Measurements from ENCODE around the gene SKAP1. TPM values are rescaled to one million over a fixed set of nuclear protein-coding genes. Genes with fewer than 3 reads are reported as not detected.

SKAP1 gene
- polyA plus RNA-seq, 1 of the 3 experiments (the other 2 are of a cell fraction) = not detected

DNA sequence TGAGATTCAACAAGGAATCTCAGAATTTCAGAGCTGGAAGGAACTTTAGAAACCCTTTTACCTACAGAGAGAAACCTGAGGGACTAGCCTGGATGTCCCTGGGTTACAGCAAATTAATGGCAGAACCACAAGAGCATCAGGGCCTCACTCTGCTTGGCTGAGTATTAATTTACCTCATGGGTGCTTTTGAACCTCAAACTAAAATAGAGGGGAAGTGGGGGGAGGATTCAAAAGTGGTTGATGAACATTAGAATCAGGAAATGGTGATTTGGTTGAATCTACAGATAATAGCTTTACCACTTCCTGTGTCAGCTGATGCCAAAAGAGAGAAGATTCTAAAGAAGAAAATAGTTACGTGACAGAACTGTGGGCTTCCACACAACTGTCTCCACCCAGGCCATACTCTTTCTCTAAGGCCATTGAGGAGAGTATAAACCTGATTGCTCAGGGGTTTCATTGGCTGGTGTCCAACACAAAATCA, 11.3 kb upstream of the SKAP1 start:
- ChIA-PET POLR2A (no interaction called here), CTCF (interaction anchor here (4.7 kb wide), 1 partner anchor 15 kb away, joined by 31 read pairs; no protein-coding TSS in a partner anchor)
- Histone ChIP-seq H3K4me1 (ENCODE audit: control insufficient read depth in 1 of 2, insufficient read depth in 2 of 2, low read depth in 1 of 2, low read length in 1 of 2) (no peaks in the 10 kb centered on the region; a peak in 1 of 4 replicates), H3K36me3 (replicated peaks in 1 of 2; ENCODE audit: control insufficient read depth in 1 of 2, insufficient read depth in 2 of 2, low read length in 1 of 2) (no peaks in the 10 kb centered on the region), H3K4me2 (no peak overlapping the region), H2AFZ (ENCODE audit: low read depth) (no peak overlapping the region), H3F3A (replicated peaks; ENCODE audit: insufficient read depth) (no peaks in the 10 kb centered on the region), H3K27me3 (ENCODE audit: insufficient read depth) (peaks cover 93% of the 10 kb centered on the region), H3K9ac (no peak overlapping the region), H3K4me3 (ENCODE audit: low read depth in 2 of 2, low read length in 1 of 2) (no peak overlapping the region), H4K20me1 (ENCODE audit: insufficient read depth) (no peaks in the 10 kb centered on the region), H3K9me3 (no peaks in the 10 kb centered on the region), H3K9me2 (no peaks in the 10 kb centered on the region), H3K27ac (ENCODE audit: low read depth in 2 of 2, low read length in 1 of 2) (no peak overlapping the region), H3K79me2 (ENCODE audit: insufficient read depth) (no peaks in the 10 kb centered on the region)
- no peak for DNase-seq
- no peak for TF ChIP-seq TEAD4 (IDR thresholded peaks at IDR 0.05; ENCODE audit: borderline replicate concordance, insufficient read depth)
- TF ChIP-seq RXRA (IDR thresholded peaks at IDR 0.05; ENCODE audit: borderline replicate concordance, low read depth) = no peak
- no peak for TF ChIP-seq RCOR1 (IDR thresholded peaks at IDR 0.05; ENCODE audit: low read length)
- no peak for TF ChIP-seq FOSL2 (IDR thresholded peaks at IDR 0.05; ENCODE audit: borderline replicate concordance, low read depth)
- TF ChIP-seq FOXM1 (IDR thresholded peaks at IDR 0.05; ENCODE audit: low read depth) = no peak
- no peak for TF ChIP-seq RFX5 (IDR thresholded peaks at IDR 0.05; ENCODE audit: low read length)
- TF ChIP-seq CHD2 (IDR thresholded peaks at IDR 0.05; ENCODE audit: low read length, partially characterized antibody) = no peak
- TF ChIP-seq NRF1 (IDR thresholded peaks at IDR 0.05; ENCODE audit: low read depth, low read length) = no peak
- TF ChIP-seq JUND (IDR thresholded peaks at IDR 0.05) = no peak
- TF ChIP-seq MEF2A (IDR thresholded peaks at IDR 0.05; ENCODE audit: borderline replicate concordance, low read depth) = no peak
- TF ChIP-seq, protein P1, sequence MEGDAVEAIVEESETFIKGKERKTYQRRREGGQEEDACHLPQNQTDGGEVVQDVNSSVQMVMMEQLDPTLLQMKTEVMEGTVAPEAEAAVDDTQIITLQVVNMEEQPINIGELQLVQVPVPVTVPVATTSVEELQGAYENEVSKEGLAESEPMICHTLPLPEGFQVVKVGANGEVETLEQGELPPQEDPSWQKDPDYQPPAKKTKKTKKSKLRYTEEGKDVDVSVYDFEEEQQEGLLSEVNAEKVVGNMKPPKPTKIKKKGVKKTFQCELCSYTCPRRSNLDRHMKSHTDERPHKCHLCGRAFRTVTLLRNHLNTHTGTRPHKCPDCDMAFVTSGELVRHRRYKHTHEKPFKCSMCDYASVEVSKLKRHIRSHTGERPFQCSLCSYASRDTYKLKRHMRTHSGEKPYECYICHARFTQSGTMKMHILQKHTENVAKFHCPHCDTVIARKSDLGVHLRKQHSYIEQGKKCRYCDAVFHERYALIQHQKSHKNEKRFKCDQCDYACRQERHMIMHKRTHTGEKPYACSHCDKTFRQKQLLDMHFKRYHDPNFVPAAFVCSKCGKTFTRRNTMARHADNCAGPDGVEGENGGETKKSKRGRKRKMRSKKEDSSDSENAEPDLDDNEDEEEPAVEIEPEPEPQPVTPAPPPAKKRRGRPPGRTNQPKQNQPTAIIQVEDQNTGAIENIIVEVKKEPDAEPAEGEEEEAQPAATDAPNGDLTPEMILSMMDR (IDR thresholded peaks at IDR 0.05) = no peak
- no peak for TF ChIP-seq SMC3 (IDR thresholded peaks at IDR 0.05; ENCODE audit: low read depth, low read length)
- 3% methylated on average over 1 of the region's 1 CpG for WGBS (ENCODE audit: low lambda C conversion rate)

DNA sequence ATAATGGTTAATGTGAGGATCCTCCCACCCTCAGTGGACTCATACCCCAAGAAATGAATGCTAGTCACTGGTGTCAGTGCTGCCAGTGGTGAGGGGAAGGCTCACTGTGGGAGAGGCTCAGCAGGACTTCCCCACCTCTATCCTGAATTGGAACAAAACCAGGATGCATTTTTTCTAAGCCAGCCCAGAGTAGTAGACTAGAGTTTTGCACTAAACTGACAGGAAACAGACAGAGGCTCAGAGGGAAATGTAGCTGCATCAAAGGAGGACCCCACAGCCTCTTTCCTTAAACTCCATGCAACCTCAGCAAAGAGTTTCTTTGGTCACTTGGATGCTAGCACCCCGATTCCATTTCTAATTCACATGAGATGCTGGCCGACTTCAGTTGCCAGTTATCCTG, 10.7 kb upstream of the SKAP1 start:
- ChIA-PET POLR2A (no interaction called here), CTCF (interaction anchor here (4.7 kb wide), 1 partner anchor 16 kb away, joined by 31 read pairs; no protein-coding TSS in a partner anchor)

More for the DNA sequence above, 10.7 kb upstream of the SKAP1 start:
- Histone ChIP-seq H4K20me1 (ENCODE audit: insufficient read depth) (no peaks in the 10 kb centered on the region), H3K9ac (no peak overlapping the region), H3K9me2 (no peaks in the 10 kb centered on the region), H3K27me3 (ENCODE audit: insufficient read depth) (peaks cover 93% of the 10 kb centered on the region), H2AFZ (ENCODE audit: low read depth) (no peak overlapping the region), H3K36me3 (replicated peaks in 1 of 2; ENCODE audit: control insufficient read depth in 1 of 2, insufficient read depth in 2 of 2, low read length in 1 of 2) (no peaks in the 10 kb centered on the region), H3K9me3 (no peaks in the 10 kb centered on the region), H3K4me1 (ENCODE audit: control insufficient read depth in 1 of 2, insufficient read depth in 2 of 2, low read depth in 1 of 2, low read length in 1 of 2) (no peaks in the 10 kb centered on the region; a peak in 1 of 4 replicates), H3K27ac (ENCODE audit: low read depth in 2 of 2, low read length in 1 of 2) (no peak overlapping the region), H3K4me3 (ENCODE audit: low read depth in 2 of 2, low read length in 1 of 2) (no peak overlapping the region), H3K4me2 (no peak overlapping the region), H3K79me2 (ENCODE audit: insufficient read depth) (no peaks in the 10 kb centered on the region), H3F3A (replicated peaks; ENCODE audit: insufficient read depth) (no peaks in the 10 kb centered on the region)
- WGBS (ENCODE audit: low lambda C conversion rate) = 7% methylated on average over 2 of the region's 2 CpGs
- TF ChIP-seq, protein P2, sequence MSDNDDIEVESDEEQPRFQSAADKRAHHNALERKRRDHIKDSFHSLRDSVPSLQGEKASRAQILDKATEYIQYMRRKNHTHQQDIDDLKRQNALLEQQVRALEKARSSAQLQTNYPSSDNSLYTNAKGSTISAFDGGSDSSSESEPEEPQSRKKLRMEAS (IDR thresholded peaks at IDR 0.05; ENCODE audit: low read depth) = no peak
- DNase-seq = no peak

All from SK-N-SH (cell line).